NCI-H2227 treated with DMSO at 0.1 percent for 48 hours (cell line): ENCODE data around the gene TTLL11.
A peak's percentile ranks its signal among the peaks of the same experiment; 100 is the strongest.

Source experiments
- DNase-seq: peaks from one replicate; lab custom pipeline; 2025; lab: John Stamatoyannopoulos, UW

TTLL11 gene

GRCh38 chr9:121935739-121936138 is 157.4 kb downstream of the TTLL11 start:
- no peak for DNase-seq

DNA sequence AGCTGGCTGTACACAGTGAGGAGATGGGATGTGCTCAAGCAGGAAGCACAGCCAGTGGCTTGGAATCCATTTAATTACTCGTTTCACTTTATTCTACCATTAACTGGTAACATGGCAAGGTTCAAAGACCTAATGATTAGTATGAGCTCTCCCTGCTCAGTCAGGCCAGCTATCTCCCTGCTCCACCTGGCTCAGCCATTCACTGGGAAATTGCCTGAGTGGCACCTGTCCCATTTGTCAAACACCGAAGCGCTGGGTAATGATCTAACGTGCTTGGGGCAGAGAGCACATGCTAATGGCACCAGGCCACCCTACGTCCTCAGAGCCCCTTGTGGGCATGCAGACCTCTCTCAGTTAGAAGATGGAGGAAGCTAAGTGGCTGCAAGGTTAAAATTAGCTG is 162.2 kb downstream of the TTLL11 start:
- no peak for DNase-seq

GRCh38 chr9:121929893-121930875 is 162.9 kb downstream of the TTLL11 start:
- DNase-seq = no peak

- no peak for DNase-seq
Measured at GRCh38 chr9:121927636-121928035, 165.5 kb downstream of the TTLL11 start.

- DNase-seq = no peak
Measured at GRCh38 chr9:121927081-121927480, 166.0 kb downstream of the TTLL11 start.

DNA sequence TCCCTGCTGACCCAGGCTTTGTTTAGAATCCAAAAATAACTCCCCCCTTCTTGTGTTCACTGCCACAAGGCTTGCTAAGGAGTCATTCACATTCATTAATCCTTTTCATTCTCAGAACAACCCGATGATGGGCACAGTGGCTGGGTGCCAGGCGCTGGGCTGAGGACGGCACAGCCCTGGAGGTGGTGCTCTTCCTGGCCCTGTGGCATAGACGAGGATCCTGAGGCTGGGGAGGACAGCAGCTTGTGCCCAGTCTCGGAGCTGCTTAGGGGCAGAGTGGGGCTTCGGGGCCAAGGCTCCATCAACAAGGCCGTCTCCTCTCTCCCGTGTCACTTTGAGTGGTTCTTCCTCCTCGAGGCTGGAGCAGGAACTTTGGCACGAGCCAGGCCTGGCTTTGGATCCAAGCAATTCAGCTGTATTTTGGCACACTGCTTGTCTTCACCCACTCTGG is 166.7 kb downstream of the TTLL11 start:
- DNase-seq = no peak

DNA sequence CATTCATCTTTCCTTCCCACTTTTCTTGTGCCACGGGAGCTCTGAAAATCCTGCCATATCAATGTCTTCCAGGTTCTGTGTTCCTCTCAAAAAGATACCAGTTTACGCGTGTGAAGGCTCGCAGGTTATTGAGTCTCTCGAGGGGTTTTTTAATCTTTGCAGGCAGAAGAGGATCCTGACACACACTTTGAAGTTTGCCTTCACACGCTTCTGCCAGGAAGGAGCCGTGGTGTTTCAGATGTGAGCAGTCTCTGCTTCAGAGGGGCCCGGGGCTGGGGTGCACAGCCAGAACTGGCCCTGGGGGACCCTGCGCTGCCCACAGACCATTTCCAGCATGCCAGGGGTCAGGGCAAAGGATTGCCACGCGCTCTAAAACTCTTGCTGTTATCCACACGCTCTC is 167.2 kb downstream of the TTLL11 start:
- no peak for DNase-seq

- peak; percentile 15 for DNase-seq
Measured at GRCh38 chr9:121924700-121925099, 168.4 kb downstream of the TTLL11 start.

DNA sequence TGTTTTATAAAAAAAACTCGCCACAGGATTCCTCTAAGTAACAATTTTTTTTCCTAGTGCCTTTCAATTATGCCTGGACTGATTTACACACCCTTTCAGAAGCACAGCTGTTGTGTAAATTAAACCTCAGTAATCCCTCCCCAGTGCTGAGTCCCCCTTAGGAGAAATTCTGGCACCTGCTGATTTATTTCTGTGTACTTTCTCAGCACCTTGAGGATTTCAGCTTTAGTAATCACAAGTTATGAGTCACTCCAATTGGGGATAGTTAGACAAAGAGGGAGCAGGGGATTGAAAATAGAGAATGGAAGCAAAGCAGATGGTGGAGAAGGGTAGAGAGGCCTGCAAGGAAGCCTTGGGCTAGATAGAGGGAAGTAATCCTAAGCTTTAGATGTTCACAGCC is 171.7 kb downstream of the TTLL11 start:
- DNase-seq = no peak

GRCh38 chr9:121917375-121918335 is 175.5 kb downstream of the TTLL11 start:
- DNase-seq = no peak

DNA sequence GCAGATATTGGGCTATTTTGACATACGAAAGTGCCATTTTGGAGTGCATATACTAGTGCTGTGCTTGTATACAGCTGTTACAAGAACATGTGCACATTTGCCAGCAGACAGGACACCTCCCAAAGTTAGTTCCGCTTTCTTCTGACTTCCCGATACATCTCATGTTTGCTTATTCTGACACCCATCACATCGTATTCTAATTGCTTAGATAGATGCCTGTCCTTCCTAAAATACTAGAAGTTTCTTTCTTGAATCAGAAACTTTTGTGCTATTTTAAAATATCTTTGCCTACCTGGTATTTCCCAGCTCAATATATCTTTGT is 177.8 kb downstream of the TTLL11 start:
- DNase-seq = no peak

- DNase-seq = no peak
Measured at GRCh38 chr9:121914604-121915303, 178.4 kb downstream of the TTLL11 start.

DNA sequence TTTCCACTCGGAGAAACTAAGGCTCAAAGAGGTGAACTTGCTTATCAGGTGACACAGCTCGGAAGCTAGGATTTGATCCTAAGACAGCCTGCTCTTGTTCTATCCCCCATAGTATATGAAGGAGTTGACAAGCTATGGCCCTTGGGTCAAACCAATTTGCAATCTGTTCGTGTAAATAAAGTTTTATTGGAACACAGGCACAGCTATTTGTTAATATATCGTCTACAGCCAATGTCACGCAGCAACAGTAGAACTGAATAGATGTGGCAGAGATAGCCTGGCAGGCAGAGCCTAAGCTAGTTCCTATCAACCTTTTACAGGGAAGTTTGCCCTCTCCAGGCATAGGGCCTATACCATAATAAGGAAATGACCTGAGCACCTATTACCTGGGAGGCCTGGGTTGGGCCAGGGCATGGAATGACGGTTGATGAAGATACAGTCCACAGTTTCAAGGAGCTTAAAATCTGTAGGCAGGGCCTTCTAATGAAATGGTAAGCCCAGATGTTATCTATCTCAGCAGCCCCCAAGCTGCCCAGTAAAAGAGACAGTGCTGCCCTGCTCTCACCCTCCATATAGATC is 179.0 kb downstream of the TTLL11 start:
- no peak for DNase-seq

DNA sequence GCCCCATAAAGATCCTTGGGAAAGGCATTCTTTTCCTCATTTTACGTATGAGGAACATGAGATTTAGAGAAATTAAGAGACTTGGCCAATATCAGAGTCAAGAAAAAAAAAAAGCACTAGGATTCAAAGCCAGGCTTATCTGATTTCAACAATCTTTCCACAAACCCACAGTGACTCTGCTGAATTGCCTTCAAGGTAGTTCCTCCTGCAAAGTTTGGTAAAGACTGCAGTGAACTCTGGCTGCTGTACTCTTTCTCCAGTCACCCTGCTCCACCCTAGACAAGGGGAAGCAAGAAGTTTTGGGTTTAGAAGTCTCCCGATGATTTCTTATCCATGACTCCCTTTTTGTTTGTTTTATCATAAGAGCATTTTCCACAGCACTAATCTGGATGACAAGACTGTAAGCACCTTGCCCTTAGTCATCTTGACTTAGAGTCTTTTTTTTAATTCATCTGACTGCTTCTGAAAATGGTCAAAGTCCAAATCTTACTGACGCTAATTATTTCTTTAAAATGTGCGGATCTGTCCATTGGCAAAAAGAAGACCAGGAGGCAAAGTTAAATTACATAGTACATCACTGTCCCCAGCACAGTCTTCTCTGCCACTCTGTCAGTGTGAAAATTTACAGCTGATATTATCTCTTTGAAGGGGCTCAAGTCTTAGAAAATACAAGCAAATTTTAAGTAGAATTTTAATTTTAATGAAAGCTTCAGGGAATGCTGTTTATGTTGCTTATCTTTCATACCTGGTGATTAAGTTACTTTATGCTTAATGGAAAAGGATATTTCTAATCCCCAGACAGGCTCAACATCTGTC is 180.1 kb downstream of the TTLL11 start:
- DNase-seq = no peak

GRCh38 chr9:121910491-121911040 is 182.5 kb downstream of the TTLL11 start:
- DNase-seq = no peak

DNA sequence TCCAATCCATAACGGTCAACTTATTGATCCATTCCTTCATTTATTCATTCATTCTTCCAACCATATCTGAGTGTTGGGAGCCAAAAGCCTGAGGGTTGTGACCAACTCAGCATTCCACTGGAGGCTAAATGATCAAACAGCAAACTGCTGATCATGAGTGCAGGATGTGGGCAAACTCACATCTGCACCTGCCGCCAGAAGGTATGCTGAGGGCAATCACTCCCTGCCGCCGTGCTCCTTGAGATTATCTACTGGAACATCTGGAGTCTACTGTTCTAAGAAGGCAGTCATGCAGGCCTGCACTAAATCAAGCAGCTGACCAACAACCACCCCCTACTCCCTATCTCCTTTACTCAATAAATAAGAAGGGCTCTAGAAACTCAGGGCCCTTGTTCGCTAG is 184.0 kb downstream of the TTLL11 start:
- no peak for DNase-seq

GRCh38 chr9:121906074-121906870 is 186.8 kb downstream of the TTLL11 start:
- DNase-seq = no peak

- DNase-seq = no peak
Measured at GRCh38 chr9:121902461-121903135, 190.5 kb downstream of the TTLL11 start.

- no peak for DNase-seq
Measured at GRCh38 chr9:121901616-121902015, 191.5 kb downstream of the TTLL11 start.
